MM.1S (cell line): ENCODE measurements around the gene DPM1.

Source experiments
- EZH2 ChIP-seq: fragments of 300-600 bp; sonication (generic); optimal IDR thresholded peaks from 2 replicates; pipeline ENCODE3; 2017; ENCODE audit warnings: low read depth, mild to moderate bottlenecking, antibody characterized with exemption, low read length, mixed read lengths
- EZH2phosphoT487 ChIP-seq: fragments of 300-600 bp; sonication (generic); IDR thresholded peaks from 2 replicates; pipeline ENCODE4 v1.6.1; 2018; ENCODE audit warnings: antibody characterized with exemption, low read length
- TF ChIP-seq, protein P1 (sequence below): fragments of 300-600 bp; sonication (generic); IDR thresholded peaks from 2 replicates; pipeline ENCODE4 v1.5.1; 2016; ENCODE audit warnings: antibody characterized with exemption, low read length, mixed read lengths

DNA sequence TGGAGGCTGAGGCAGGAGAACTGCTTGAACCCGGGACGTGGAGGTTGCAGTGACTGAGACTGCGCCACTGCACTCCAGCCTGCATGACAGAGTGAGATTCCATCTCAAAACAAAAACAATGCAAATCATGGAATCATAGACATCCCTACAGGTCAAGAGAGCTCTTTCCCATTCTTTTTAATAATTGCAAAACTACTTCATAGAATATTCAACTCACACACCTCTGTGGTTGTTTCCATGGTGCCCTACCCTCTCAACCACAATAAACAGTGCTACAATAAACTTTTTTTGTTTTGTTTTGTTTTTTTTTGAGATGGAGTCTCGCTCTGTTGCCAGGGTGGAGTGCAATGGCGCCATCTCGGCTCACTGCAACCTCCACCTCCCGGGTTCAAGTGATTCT is 15.3 kb downstream of the DPM1 start:
- TF ChIP-seq, protein P1, sequence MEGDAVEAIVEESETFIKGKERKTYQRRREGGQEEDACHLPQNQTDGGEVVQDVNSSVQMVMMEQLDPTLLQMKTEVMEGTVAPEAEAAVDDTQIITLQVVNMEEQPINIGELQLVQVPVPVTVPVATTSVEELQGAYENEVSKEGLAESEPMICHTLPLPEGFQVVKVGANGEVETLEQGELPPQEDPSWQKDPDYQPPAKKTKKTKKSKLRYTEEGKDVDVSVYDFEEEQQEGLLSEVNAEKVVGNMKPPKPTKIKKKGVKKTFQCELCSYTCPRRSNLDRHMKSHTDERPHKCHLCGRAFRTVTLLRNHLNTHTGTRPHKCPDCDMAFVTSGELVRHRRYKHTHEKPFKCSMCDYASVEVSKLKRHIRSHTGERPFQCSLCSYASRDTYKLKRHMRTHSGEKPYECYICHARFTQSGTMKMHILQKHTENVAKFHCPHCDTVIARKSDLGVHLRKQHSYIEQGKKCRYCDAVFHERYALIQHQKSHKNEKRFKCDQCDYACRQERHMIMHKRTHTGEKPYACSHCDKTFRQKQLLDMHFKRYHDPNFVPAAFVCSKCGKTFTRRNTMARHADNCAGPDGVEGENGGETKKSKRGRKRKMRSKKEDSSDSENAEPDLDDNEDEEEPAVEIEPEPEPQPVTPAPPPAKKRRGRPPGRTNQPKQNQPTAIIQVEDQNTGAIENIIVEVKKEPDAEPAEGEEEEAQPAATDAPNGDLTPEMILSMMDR: no peak
- TF ChIP-seq EZH2 (no peak), EZH2phosphoT487 (no peak)
